OCI-LY7 (cell line): ENCODE measurements around the gene PTGR2. TPM values are rescaled to one million over a fixed set of nuclear protein-coding genes. Genes with fewer than 3 reads are reported as not detected.

ENCODE experiments used
- Bru-seq: library from RNA; stranded (reverse); fragments of 400-500 nt; gene quantifications from one replicate; lab custom pipeline; 2021; lab: Mats Ljungman, UMichigan
- BruChase-seq, 2 experiments: library from RNA; stranded (reverse); fragments of 400-500 nt; gene quantifications; one replicate each; lab custom pipeline; 2021; lab: Mats Ljungman, UMichigan
- BruUV-seq: library from RNA; stranded (reverse); fragments of 400-500 nt; replicated peaks from 2 replicates; lab custom pipeline; 2021; lab: Mats Ljungman, UMichigan
- CTCF ChIA-PET: fragments of 300-600 bp; sonication (Branson Sonifier 250); formaldehyde crosslinking; loops from one replicate; lab custom pipeline; 2022; ENCODE audit warnings: antibody characterized with exemption; ENCODE audit not compliant: unreplicated experiment; lab: Charles Lee
- POLR2A ChIA-PET: fragments of 300-600 bp; sonication (Branson Sonifier 250); formaldehyde crosslinking; loops from one replicate; lab custom pipeline; 2022; ENCODE audit warnings: antibody characterized with exemption; lab: Charles Lee
- DNase-seq: peaks from one replicate; pipeline ENCODE4 v3.0.0-alpha.2; 2015; ENCODE audit warnings: low spot score
- H2AFZ ChIP-seq: fragments of 200-600 bp; sonication (generic), shearing (Covaris generic); 2 replicates; pipeline ENCODE4 v1.6.1; 2014; ENCODE audit warnings: mild to moderate bottlenecking, antibody characterized with exemption, low read length, moderate library complexity
- H3K27ac ChIP-seq: fragments of 200-600 bp; sonication (generic); 2 replicates; pipeline ENCODE4 v1.5.1; 2014; ENCODE audit warnings: mixed run types, low read depth, mild to moderate bottlenecking, moderate library complexity, low read length, inconsistent platforms; ENCODE audit not compliant: poor library complexity, severe bottlenecking
- H3K36me3 ChIP-seq: fragments of 200-600 bp; sonication (generic); 2 replicates; pipeline ENCODE4 v1.6.1; 2014; ENCODE audit warnings: mild to moderate bottlenecking, antibody characterized with exemption, low read length, moderate library complexity, mixed read lengths; ENCODE audit not compliant: insufficient read depth
- H3K4me1 ChIP-seq: fragments of 200-600 bp; sonication (generic); 2 replicates; pipeline ENCODE4 v1.5.1; 2014; ENCODE audit warnings: mild to moderate bottlenecking, low read length; ENCODE audit not compliant: insufficient read depth, poor library complexity, severe bottlenecking
- H3K4me2 ChIP-seq: fragments of 200-600 bp; sonication (generic); 2 replicates; pipeline ENCODE4 v1.6.1; 2014; ENCODE audit warnings: mild to moderate bottlenecking, low read length
- H3K4me3 ChIP-seq: fragments of 200-600 bp; sonication (generic); 2 replicates; pipeline ENCODE4 v1.5.1; 2014; ENCODE audit warnings: mild to moderate bottlenecking, low read depth, low read length; ENCODE audit not compliant: poor library complexity, severe bottlenecking
- H3K79me2 ChIP-seq: fragments of 200-600 bp; sonication (generic); 2 replicates; pipeline ENCODE4 v1.6.1; 2016; ENCODE audit warnings: low read depth, mild to moderate bottlenecking, low read length, moderate library complexity, mixed read lengths; ENCODE audit not compliant: insufficient read depth
- H3K9me2 ChIP-seq: fragments of 200-600 bp; sonication (generic); 2 replicates; pipeline ENCODE4 v1.6.1; 2016; ENCODE audit warnings: mild to moderate bottlenecking, low read length, mixed read lengths; ENCODE audit not compliant: insufficient read depth
- H3K9me3 ChIP-seq: fragments of 200-600 bp; sonication (generic); 2 replicates; pipeline ENCODE4 v1.6.1; 2014; ENCODE audit warnings: mild to moderate bottlenecking, mixed run types, low read length, mixed read lengths
- H4K20me1 ChIP-seq: fragments of 200-600 bp; sonication (generic); 2 replicates; pipeline ENCODE4 v1.6.1; 2014; ENCODE audit warnings: mild to moderate bottlenecking, antibody characterized with exemption, low read length, moderate library complexity, mixed read lengths; ENCODE audit not compliant: insufficient read depth
- CTCF ChIP-seq: fragments of 200-600 bp; sonication (generic); conservative IDR thresholded peaks from 2 replicates; pipeline ENCODE4 v1.5.1; 2014; ENCODE audit warnings: mild to moderate bottlenecking, antibody characterized with exemption, low read length, moderate library complexity, mixed read lengths
- EZH2phosphoT487 ChIP-seq: fragments of 200-600 bp; sonication (generic); IDR thresholded peaks from 2 replicates; pipeline ENCODE4 v1.6.1; 2018; ENCODE audit warnings: low read depth, borderline replicate concordance, mild to moderate bottlenecking, mixed run types, antibody characterized with exemption, low read length, moderate library complexity, mixed read lengths
- intact Hi-C: fragments of 100-400 bp; cut with micrococcal nuclease; formaldehyde crosslinking; loops from one replicate; pipeline ENCODE4 v1.10.0; 2022; ENCODE audit not compliant: unreplicated experiment
- long read RNA-seq: library from polyadenylated mRNA; stranded (forward); transcript quantifications from one replicate; pipeline ENCODE4 v2.0.0, GENCODE V29; 2022
- total RNA-seq, 2 experiments: library from RNA; depleted of rRNA in 1 of 2; stranded (reverse); fragments of >200 nt in 1 of 2; shearing (Covaris generic) in 1 of 2; gene quantifications; 2 replicates each; pipeline ENCODE4 v1.2.3, GENCODE V29; 2014 to 2022

The PTGR2 gene
- 6.4 and 6.6 TPM in 2 replicates for total RNA-seq (2014; rRNA removed; shearing (Covaris generic))
- 14.3 and 17.8 TPM in 2 replicates for total RNA-seq (2022)
- Bru-seq, nascent RNA: percentile 65 among the genes with signal in this experiment
- BruChase-seq, experiment 1, labeled RNA remaining after a 6-hour chase: percentile 82 among the genes with signal in this experiment
- percentile 66 among the genes with signal in this experiment for BruChase-seq, experiment 2, labeled RNA remaining after a 2-hour chase
- long read RNA-seq, transcript PTGR2-201 (10 exons, 2,559 nt): major isoform, 17 of 53 reads
- long read RNA-seq, transcript PTGR2-204 (10 exons, 2,543 nt): minor isoform, 13 of 53 reads
- long read RNA-seq, partial matches to known transcripts: 2 of 53 reads
- long read RNA-seq, other reads (novel, unspliced or antisense): 21 of 53 reads

GRCh38 chr14:73851567-73852382, at the start of gene PTGR2:
PTGR2 (plus strand) TSS chr14:73851831; CDS start chr14:73858863, 7,032 bp downstream.
- peak; percentile 96 for DNase-seq
- peak within 1 kb of the TSS; percentile 79 for H3K4me2 ChIP-seq
- no peaks in the 10 kb centered on the region for H3K36me3 ChIP-seq
- H3K4me1 ChIP-seq: peaks cover 17% of the 10 kb centered on the region
- no peaks in the 10 kb centered on the region for H4K20me1 ChIP-seq
- peak within 1 kb of the TSS; percentile 64 for H3K27ac ChIP-seq
- H3K79me2 ChIP-seq: no peaks in the 10 kb centered on the region
- no peaks in the 10 kb centered on the region for H3K9me2 ChIP-seq
- H3K4me3 ChIP-seq: peak within 1 kb of the TSS; percentile 73
- ChIA-PET CTCF (interaction anchor here (0.8 kb wide), 1 partner anchor 67 kb away, joined by 4 read pairs; no protein-coding TSS in a partner anchor), POLR2A (interaction anchor here (0.5 to 2.2 kb wide), 11 partner anchors 8 to 755 kb away, joined by 3 to 9 read pairs (median 3); partner anchors contain the start of gene ZNF410)
- intact Hi-C loops: loop anchor here (1.0 kb wide), 1 partner anchor 35 kb away; the partner anchor contains the start of gene ZNF410
- no peak for TF ChIP-seq CTCF
- no peak for TF ChIP-seq EZH2phosphoT487
- TSS peak; percentile 88 for BruUV-seq
- no peaks in the 10 kb centered on the region for H3K9me3 ChIP-seq
- peak within 1 kb of the TSS; percentile 98 for H2AFZ ChIP-seq

GRCh38 chr14:73802431-73803188, 49.0 kb upstream of the PTGR2 start:
- no TSS peak for BruUV-seq
- DNase-seq: no peak
- TF ChIP-seq CTCF: no peak
- TF ChIP-seq EZH2phosphoT487: no peak
- CTCF ChIA-PET: no interaction called here
- H3K79me2 ChIP-seq: no peaks in the 10 kb centered on the region
- POLR2A ChIA-PET: interaction anchor here (0.5 to 0.6 kb wide), 4 partner anchors 20 to 1620 kb away, joined by 3 to 4 read pairs (median 4); no protein-coding TSS in a partner anchor
- no peaks in the 10 kb centered on the region for H3K36me3 ChIP-seq
- H3K4me1 ChIP-seq: peaks cover 4% of the 10 kb centered on the region
- no peak overlapping the region for H3K27ac ChIP-seq
- no peaks in the 10 kb centered on the region for H4K20me1 ChIP-seq
- no peak overlapping the region for H2AFZ ChIP-seq
- no peaks in the 10 kb centered on the region for H3K9me2 ChIP-seq
- no peak overlapping the region for H3K4me3 ChIP-seq
- no peak overlapping the region for H3K4me2 ChIP-seq
- no peaks in the 10 kb centered on the region for H3K9me3 ChIP-seq
- intact Hi-C loops: no loop called here
